Measurements from ENCODE around the gene DIAPH3.

Gene DIAPH3

DNA sequence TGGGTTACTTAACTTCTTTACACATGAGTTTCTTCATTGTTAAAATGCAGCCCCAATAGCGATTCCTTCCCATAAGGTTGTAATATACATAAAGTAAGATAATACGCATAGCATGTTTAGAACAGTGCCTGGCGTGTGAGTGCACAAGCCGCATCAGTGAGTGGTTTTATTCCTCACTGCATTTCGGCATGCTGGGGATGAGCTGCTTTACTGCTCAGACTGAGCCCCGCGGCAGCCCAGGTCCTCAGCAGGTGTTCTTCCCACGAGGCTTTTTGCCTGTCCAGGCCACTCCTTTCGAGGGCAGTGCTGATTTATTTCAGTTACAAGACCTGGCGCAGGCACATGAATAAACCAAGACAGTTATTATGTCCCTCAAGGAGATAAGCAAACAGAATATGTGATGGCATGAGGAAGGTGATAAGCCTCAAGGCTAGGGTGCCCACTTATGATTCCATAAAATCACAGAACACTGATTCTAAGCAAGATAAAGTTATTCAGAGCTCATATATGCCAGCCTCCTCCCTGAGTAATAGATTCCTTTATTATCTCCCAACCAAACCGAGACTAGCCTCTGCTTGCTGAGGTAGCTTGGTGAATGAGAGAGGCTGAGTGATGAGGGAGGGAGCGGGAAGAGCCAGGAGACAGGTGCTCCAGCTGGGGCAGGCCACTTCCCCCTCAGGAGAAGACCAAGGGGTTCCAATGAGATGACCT, 505.5 kb downstream of the DIAPH3 start:
- in situ Hi-C loops (cut with MboI; ENCODE audit: low sequenced_read_pairs): loop anchor here (25.0 kb wide), 1 partner anchor 271 kb away; no protein-coding TSS in a partner anchor

DNA sequence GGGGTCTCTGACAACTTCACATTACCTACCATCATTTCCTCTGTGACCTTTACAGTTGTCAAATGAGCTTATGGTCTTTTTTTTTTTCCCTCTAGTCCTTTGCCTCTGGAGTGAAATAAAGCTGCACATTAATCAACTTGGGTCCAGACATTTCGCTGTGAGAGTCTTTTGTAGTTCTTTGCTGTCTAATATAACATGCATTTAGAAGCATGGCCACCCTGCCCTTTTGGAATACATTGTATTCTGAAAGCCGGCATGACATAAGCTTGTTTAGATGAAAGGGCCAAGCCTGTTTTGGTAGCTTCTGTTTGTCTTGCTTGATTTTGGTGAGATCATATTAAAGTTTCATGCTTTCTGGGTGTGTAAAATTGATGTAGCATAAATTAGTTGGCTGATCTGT, 509.8 kb downstream of the DIAPH3 start:
- in situ Hi-C loops (cut with MboI; ENCODE audit: low sequenced_read_pairs): loop anchor here (25.0 kb wide), 1 partner anchor 267 kb away; no protein-coding TSS in a partner anchor

DNA sequence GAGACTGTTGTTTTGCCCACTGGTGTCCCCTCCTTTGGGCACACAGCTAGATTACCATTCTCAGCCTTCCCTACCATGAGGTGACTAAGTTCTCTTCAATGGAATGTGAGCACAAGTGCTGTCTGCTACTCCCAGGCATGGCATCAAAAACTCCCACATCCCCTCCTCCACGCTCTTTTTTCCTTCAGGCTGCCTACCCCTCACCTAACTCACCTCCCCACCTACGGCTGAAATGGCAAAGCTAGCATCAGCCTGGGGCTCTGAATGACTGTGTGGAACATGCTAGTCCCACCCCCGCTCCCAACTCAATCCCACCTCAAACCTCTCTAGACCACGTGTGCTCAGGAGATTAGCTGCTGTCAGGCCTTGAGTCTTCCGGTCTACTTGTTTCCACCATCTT, 512.2 kb downstream of the DIAPH3 start:
- in situ Hi-C loops (cut with MboI; ENCODE audit: low sequenced_read_pairs): loop anchor here (25.0 kb wide), 1 partner anchor 264 kb away; no protein-coding TSS in a partner anchor

DNA sequence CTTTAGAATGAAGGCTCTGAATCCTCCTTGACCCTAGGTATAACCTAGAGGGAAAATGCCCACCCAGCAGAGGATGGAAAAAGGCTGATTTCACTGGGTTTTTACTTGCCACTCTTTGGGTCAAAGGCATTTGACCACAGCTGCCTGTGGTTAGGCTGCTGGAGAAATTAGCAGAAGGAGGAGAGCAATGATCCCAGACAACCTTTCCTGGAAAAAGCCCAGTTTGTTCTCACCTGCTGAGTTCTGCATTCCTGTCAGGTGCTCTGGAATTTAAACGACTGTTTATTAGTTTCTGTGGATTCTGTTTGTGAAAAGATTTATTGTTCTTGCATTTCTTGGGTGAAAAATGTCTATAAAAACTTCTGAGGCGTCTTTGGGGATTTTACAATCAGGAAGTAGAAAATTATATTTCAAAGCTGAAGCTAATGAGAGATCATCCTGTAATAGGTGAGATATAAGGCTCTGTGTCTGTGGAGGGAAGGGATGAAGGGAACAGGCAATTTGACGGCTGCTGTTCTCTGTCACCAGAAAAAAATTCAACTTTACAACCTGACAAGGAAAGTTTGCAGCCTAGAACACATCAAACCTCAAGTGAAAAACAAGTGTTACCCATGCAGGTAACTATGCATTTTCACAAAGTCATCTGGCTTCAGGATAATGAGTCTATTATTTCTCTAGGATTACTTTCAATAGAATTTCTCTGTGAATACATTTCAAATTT, 519.7 kb downstream of the DIAPH3 start:
- in situ Hi-C loops (cut with MboI; ENCODE audit: low sequenced_read_pairs): loop anchor here (25.0 kb wide), 1 partner anchor 107 kb away; no protein-coding TSS in a partner anchor

DNA sequence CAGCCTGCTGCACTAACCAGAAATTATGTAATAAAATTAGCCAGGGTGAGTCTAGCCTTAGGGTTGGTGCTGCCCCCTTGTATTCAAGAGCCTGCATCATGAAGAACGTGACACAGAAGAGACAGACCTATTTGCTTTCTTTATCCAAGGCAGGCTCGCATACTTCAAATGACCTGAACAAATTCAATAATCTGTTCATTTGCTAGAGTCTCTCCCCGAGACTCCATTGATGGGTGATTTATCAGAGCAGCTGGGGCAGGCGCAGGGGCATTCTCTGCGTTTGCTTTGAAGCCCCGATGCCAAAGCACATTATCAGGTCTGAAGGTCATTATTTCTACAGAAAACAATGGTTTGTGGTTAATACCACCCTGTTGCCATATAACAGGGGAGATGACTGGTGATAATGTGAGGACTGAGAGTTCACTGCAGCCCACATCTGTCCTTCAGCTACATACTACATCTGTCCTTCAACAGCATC, 520.3 kb downstream of the DIAPH3 start:
- in situ Hi-C loops (cut with MboI; ENCODE audit: low sequenced_read_pairs): loop anchor here (25.0 kb wide), 1 partner anchor 106 kb away; no protein-coding TSS in a partner anchor

DNA sequence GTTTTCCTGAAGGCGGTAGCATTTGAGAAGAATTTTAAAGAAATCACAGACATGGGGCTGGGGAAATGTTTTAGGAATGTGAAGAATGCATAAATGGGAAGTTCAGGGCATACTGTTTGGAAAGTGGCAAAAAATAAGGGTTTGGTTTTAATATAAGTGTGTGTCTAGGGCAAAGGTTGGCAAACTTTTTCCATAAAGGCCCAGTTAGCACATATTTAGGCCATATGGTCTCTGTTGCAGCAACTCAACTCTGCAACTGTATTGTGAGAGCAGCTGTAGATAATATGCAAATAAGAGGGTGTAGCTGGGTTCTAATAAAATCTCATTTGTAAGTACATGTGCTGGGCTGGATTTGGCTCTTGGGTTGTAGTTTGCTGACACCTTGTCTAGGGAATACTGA, 521.9 kb downstream of the DIAPH3 start:
- in situ Hi-C loops (cut with MboI; ENCODE audit: low sequenced_read_pairs): loop anchor here (25.0 kb wide), 1 partner anchor 105 kb away; no protein-coding TSS in a partner anchor

DNA sequence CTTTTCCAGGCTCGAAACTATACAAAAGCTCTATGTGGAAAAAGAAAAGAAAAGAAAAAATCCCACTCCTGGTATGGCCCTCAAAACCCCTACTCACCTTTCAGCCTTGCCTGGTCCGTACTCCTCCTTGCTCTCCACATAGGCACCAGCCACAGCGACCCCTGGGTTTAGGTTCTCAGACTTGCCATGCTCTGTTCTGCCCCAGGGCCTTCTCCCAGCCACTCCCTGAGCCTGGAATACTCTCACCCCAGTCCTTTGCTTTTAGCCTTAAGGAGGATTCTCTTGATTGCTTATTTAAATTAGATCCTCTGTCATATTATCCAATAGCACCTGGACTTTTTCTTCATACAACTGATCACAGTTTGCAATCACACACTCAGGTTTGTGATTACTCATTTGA, 522.5 kb downstream of the DIAPH3 start:
- in situ Hi-C loops (cut with MboI; ENCODE audit: low sequenced_read_pairs): loop anchor here (25.0 kb wide), 1 partner anchor 104 kb away; no protein-coding TSS in a partner anchor

DNA sequence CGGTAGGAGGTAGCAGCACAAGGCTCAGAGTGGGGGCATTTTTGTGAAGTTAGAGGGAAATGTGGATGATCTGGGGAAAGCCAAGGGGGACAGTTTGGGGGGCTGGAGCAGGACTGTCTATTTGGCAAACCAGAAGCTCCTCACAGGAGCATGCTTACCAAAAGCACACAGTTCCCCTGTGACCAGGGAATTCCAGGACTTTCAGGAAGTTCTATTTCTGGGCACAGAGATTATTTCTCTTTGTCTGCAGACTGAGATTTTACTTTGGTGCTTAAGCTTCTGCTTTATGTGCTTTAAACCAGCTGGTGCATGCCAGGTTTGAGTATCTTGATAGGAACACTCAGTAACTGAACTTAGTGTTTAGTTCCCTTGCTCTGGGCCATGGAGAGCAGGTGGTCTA, 525.3 kb downstream of the DIAPH3 start:
- in situ Hi-C loops (cut with MboI; ENCODE audit: low sequenced_read_pairs): loop anchor here (25.0 kb wide), 1 partner anchor 101 kb away; no protein-coding TSS in a partner anchor

DNA sequence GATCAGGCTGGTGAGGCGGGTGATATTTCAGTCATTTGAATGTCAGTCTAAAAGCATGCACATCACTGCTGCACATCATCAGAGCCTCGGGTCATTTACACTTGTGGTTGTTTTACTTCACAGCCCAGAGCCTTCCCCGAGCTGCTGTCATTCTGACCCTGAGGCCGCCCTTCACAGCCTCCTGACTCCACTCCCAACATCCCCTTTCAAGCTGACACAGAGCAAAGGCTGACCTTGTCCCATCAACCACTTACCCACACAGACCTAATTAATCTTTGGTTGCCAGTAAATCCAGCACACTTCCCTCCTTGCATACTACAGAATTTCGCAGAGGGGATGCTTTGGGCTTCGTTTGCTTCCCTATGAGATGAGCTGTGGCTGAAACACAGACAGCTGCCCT, 528.1 kb downstream of the DIAPH3 start:
- in situ Hi-C loops (cut with MboI; ENCODE audit: low sequenced_read_pairs): loop anchor here (25.0 kb wide), 1 partner anchor 98 kb away; no protein-coding TSS in a partner anchor

DNA sequence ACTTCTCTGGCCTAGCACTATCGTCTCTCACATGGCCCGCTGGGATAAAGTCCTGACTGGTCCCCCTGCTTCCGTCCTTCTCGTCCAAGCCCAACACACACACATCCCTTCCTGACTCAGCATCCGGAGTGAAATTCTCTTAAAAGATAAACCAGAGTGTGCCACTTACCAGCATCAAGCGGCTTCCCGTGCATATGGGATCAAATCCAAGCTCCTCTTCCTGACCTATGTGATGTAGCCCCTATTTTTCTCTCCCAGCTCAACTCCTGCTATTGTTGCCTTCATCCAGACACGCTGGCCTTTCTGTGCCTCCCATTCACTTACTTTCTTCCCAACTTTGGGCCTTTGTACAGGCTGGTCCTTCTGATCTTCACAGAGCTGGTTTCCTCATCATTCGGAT, 530.4 kb downstream of the DIAPH3 start:
- in situ Hi-C loops (cut with MboI; ENCODE audit: low sequenced_read_pairs): loop anchor here (25.0 kb wide), 1 partner anchor 96 kb away; no protein-coding TSS in a partner anchor

DNA sequence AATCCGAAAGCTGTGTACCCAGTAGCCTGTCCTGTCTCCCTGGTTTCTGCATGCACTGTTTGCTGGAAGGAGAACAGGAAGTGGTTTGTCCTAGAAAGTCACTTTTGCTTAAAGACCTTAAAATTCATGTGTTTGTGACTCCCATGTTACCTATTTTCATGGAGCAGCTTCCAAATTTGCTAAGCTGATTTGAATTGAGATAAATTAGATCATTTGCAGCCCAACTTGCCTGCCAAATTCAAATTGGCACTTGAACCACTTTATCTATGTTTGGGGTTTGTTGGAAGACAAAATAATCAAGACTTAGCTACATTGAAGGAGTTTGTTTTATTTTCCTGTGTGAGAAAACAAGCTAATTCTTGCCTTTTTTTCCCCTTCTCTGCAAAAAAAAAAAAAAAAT, 532.5 kb downstream of the DIAPH3 start:
- in situ Hi-C loops (cut with MboI; ENCODE audit: low sequenced_read_pairs): loop anchor here (25.0 kb wide), 1 partner anchor 94 kb away; no protein-coding TSS in a partner anchor

DNA sequence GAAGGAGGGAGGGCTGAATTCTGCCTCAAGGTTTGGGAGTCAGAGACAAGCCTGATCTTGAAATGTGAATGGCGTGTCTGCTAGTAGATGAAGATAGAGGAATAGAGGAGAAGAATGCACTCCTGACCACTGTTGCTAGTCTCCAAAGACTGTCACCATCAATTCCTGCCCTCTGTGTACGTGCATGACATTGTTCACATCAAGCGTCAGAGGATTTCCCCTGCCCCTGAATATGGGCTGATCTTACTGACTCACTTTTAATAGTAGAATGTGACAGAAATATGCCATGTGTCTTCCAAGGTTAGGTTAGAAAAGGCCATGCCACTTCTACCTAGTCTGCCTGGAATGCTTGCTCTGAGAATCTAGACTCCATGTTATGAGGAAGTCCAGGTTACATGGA, 538.6 kb downstream of the DIAPH3 start:
- in situ Hi-C loops (cut with MboI; ENCODE audit: low sequenced_read_pairs): loop anchor here (25.0 kb wide), 1 partner anchor 88 kb away; no protein-coding TSS in a partner anchor

DNA sequence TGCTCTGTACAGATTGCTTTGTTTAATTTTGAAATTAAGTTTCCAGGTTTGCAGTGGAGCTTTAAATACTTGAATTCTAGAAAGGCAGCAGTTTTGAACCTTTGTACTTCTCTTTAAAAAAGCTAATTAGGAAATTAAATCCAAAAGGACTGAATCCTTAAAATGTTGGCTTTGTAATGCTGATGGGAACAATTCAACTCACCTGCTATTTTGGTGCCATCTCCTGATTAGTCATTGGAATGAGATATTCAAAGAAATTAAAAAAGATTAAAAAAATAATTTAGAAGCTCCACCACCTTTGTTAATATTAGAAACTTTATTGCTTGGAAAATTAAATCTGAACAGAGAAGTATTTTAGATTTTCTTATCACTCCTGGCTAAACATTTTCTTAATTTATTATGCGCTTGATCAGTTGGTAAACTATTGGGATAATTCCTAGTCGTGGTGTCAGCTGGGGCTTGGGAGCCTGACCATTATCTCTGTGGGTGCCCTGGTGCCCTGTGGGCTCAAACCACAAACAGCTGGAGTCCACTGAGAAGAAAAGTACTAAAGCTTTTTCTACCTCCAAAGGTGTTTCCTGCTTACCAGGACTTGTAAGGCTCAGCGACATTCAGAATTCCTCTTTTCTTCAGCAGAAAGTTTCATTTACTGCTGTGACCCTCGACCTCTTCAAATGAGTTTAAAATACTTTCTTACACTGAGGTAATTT, 540.4 kb downstream of the DIAPH3 start:
- in situ Hi-C loops (cut with MboI; ENCODE audit: low sequenced_read_pairs): no loop called here

DNA sequence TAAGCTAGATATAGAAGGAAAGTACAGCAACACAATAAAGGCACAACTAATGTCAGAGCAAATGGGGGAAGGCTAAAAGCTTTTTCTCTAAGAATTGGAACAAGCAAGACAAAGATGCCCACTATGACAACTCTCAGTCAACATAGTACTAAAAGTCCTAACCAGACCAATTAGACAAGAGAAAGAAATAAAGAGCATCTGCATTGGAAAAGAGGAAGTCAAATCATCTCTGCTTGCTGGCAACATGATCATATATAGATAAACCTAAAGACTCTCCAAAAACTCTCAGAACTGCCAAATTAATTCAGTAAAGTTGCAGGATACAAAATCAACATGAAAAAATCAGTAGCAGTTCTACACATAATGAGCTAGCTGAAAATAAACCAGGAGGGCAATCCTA, 542.0 kb downstream of the DIAPH3 start:
- in situ Hi-C loops (cut with MboI; ENCODE audit: low sequenced_read_pairs): no loop called here

Measured in HL-60/S4 treated with retinoic acid at 250 ng/mL for 4 days and 3 days (cell line).